ENCODE measurements around the gene RAD51B. TPM values are rescaled to one million over a fixed set of nuclear protein-coding genes. Genes with fewer than 3 reads are reported as not detected.
"Not testable (repeated sequence)": the region's sequence is repeated elsewhere in the genome, so short reads cannot be mapped to it uniquely, and the experiment has no call there.

The RAD51B gene
- total and polyA plus RNA-seq, 9 of the 15 experiments (the other 6 are each of a cell fraction or from before 2014, with no cell fraction given) = 8.5 to 17.3 (median 11.3) TPM

GRCh38 chr14:68662392-68662791, 842.8 kb downstream of the RAD51B start (continued):
- TF ChIP-seq SMARCB1 (IDR thresholded peaks at IDR 0.05; ENCODE audit: insufficient read length, low read depth) = no peak

DNA sequence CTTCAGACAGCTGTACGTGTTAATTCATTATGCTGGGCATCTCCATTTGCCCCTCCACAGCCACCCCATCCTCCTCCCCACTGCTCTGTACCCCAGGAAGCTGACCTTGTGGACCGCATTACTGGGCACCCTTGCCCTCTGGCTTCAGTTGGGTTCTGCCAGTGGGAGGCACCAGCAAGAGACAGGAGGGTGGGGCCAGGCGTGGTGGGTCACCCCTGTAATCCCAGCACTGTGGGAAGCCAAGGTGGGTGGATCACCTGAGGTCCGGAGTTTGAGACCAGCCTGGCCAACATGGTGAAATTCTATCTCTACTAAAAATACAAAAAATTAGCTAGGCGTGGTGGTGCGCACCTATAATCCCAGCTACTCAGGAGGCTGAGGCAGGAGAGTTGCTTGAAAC, 843.2 kb downstream of the RAD51B start:
- intact Hi-C loops (cut with micrococcal nuclease); H3K27me3 ChIP-seq (ENCODE audit: control insufficient read depth in 2 of 2, insufficient read depth in 2 of 2, low read length in 2 of 2); in situ Hi-C loops (cut with MboI); H3K4me3 ChIP-seq; H3K4me2 ChIP-seq (ENCODE audit: insufficient read depth, low read length); H3K9me3 ChIP-seq (replicated peaks; ENCODE audit: control insufficient read depth, insufficient read depth, low read depth, low read length); H3K9ac ChIP-seq (ENCODE audit: insufficient read depth in 1 of 2, low read depth in 2 of 2, low read length in 2 of 2); H3K36me3 ChIP-seq (ENCODE audit: control insufficient read depth, insufficient read depth, low read length); CTCF ChIA-PET (ENCODE audit: low intra/inter-chr PET ratio); H3K27ac ChIP-seq (ENCODE audit: extremely low read depth, low read depth, low read length); FAIRE-seq; POLR2A ChIA-PET; H2AFZ ChIP-seq (ENCODE audit: low read depth, low read length); BruUV-seq (replicated peaks); H3K79me2 ChIP-seq (ENCODE audit: control insufficient read depth, insufficient read depth, low read length); H3K4me1 ChIP-seq (replicated peaks in 1 of 2; ENCODE audit: control insufficient read depth in 2 of 2, insufficient read depth in 2 of 2, low read length in 2 of 2); ATAC-seq; DNase-seq (ENCODE audit: extremely low read depth in 1 of 4, low spot score in 3 of 4); H3K9me1 ChIP-seq (ENCODE audit: control insufficient read depth, insufficient read depth, low read length); H4K20me1 ChIP-seq (replicated peaks; ENCODE audit: control insufficient read depth, insufficient read depth, low read length): not testable (repeated sequence)
- 44% methylated on average over 4 of the region's 6 CpGs for WGBS (ENCODE audit: insufficient coverage, low coverage, missing lambda C conversion rate)

GRCh38 chr14:68663385-68664076, 844.0 kb downstream of the RAD51B start:
- in situ Hi-C loops (cut with MboI) = no loop called here
- Histone ChIP-seq H3K4me1 (replicated peaks in 1 of 2; ENCODE audit: control insufficient read depth in 2 of 2, insufficient read depth in 2 of 2, low read length in 2 of 2) (no peaks in the 10 kb centered on the region), H3K27me3 (ENCODE audit: control insufficient read depth in 2 of 2, insufficient read depth in 2 of 2, low read length in 2 of 2) (peaks cover 0 to 6% of the 10 kb centered on the region in 2 experiments; a peak in 1 of 5 replicates), H4K20me1 (replicated peaks; ENCODE audit: control insufficient read depth, insufficient read depth, low read length) (no peaks in the 10 kb centered on the region), H3K4me2 (ENCODE audit: insufficient read depth, low read length) (peak overlapping the region; percentile 46), H3K79me2 (ENCODE audit: control insufficient read depth, insufficient read depth, low read length) (no peaks in the 10 kb centered on the region), H3K9me3 (replicated peaks; ENCODE audit: control insufficient read depth, insufficient read depth, low read depth, low read length) (no peaks in the 10 kb centered on the region), H3K9ac (ENCODE audit: insufficient read depth in 1 of 2, low read depth in 2 of 2, low read length in 2 of 2) (no peak overlapping the region), H2AFZ (ENCODE audit: low read depth, low read length) (no peak overlapping the region), H3K27ac (ENCODE audit: extremely low read depth, low read depth, low read length) (no peak overlapping the region), H3K4me3 (no peak overlapping the region), H3K9me1 (ENCODE audit: control insufficient read depth, insufficient read depth, low read length) (no peaks in the 10 kb centered on the region), H3K36me3 (ENCODE audit: control insufficient read depth, insufficient read depth, low read length) (no peaks in the 10 kb centered on the region)
- intact Hi-C loops (cut with micrococcal nuclease) = no loop called here
- no TSS peak for BruUV-seq (replicated peaks)
- TF ChIP-seq ZHX1 (conservative IDR thresholded peaks at IDR 0.05; ENCODE audit: low read length) = no peak
- peak; percentile 33 for TF ChIP-seq RBM25 (IDR thresholded peaks at IDR 0.05; ENCODE audit: low read depth, low read length, severe bottlenecking)
- peak; percentile 39; the same call in 1 of the 2 replicates for TF ChIP-seq BCOR (IDR thresholded peaks at IDR 0.05)
- TF ChIP-seq EGR1 (conservative IDR thresholded peaks at IDR 0.05) = peak; percentile 47; the same call in 1 of the 2 replicates
- TF ChIP-seq KDM1A (IDR thresholded peaks at IDR 0.05) = 0 out of 4 replicates have a peak, but pooled peaks of 1 of the 2 experiments have one; percentile 18
- TF ChIP-seq MAZ (CRISPR knock-in tag; conservative IDR thresholded peaks at IDR 0.05 in 1 of 2, IDR thresholded peaks at IDR 0.05 in 1 of 2) = no peak
- TF ChIP-seq ZNF274 (IDR thresholded peaks at IDR 0.05; ENCODE audit: borderline replicate concordance, low read depth, low read length) = no peak
- ChIA-PET CTCF (ENCODE audit: low intra/inter-chr PET ratio) (interaction anchor here (0.6 kb wide), 1 partner anchor 419 kb away, joined by 3 read pairs; no protein-coding TSS in a partner anchor), POLR2A (no interaction called here)
- 51% methylated on average over 8 of the region's 9 CpGs for whole genome bisulfite sequencing (ENCODE audit: insufficient coverage, low coverage, missing lambda C conversion rate)
- DNase-seq (ENCODE audit: extremely low read depth in 1 of 4, low spot score in 3 of 4) (no peak), FAIRE-seq (no peak), ATAC-seq (no peak)

Data from K562 (cell line).